Ovary (tissue), 9 donors: ENCODE data around the gene SYPL1. TPM values are rescaled to one million over a fixed set of nuclear protein-coding genes. Genes with fewer than 3 reads are reported as not detected.

Source experiments
- DNase-seq, 5 donors: peaks; one replicate each; pipeline ENCODE4 v3.0.0-alpha.2; 2019 to 2020
- H3K27ac ChIP-seq, 2 donors: fragments of 200-600 bp; one replicate each; pipeline versions ENCODE4 v1.5.1 to v1.8.0; 2019 to 2022
- H3K27me3 ChIP-seq: fragments of 200-600 bp; one replicate; pipeline ENCODE4 v1.8.0; 2022
- H3K36me3 ChIP-seq: fragments of 200-600 bp; sonication (generic); one replicate; pipeline ENCODE4 v1.5.1; 2019
- H3K4me1 ChIP-seq: one replicate; pipeline ENCODE4 v1.8.1; 2013; ENCODE audit warnings: mild to moderate bottlenecking, moderate library complexity; ENCODE audit not compliant: insufficient read depth
- H3K4me3 ChIP-seq: fragments of 200-600 bp; sonication (generic); one replicate; pipeline ENCODE4 v1.5.1; 2017
- H3K9me3 ChIP-seq, 2 donors: fragments of 200-600 bp in 1 of 2; sonication (generic) in 1 of 2; one replicate each; pipeline versions ENCODE4 v1.5.1 to v1.8.1; 2013 to 2019; ENCODE audit warnings: mild to moderate bottlenecking in 1 of 2, moderate library complexity in 1 of 2
- EP300 ChIP-seq: sonication (generic); formaldehyde crosslinking; IDR thresholded peaks from one replicate; pipeline ENCODE4 v1.6.1; 2017; ENCODE audit warnings: antibody characterized with exemption
- POLR2A ChIP-seq: fragments of 450-650 bp; IDR thresholded peaks from one replicate; pipeline ENCODE4 v1.6.1; 2017; ENCODE audit warnings: antibody characterized with exemption, mild to moderate bottlenecking, moderate library complexity
- WGBS, 3 donors: extraction: QIAGEN DNeasy Blood & Tissue Kit in 1 of 3; methylation state at CpG; one replicate each; pipeline versions ENCODE4 v1.1.5 to v1.1.7; 2013 to 2017; 5-methylcytosine and 5-hydroxymethylcytosine counted together
- intact Hi-C, 4 donors: fragments of 100-400 bp; cut with DNase I; formaldehyde crosslinking; loops; one replicate each; pipeline versions ENCODE4 v1.11.0 to v1.15.1; 2022 to 2023
- polyA plus RNA-seq, 2 donors: library from polyadenylated mRNA; stranded (reverse); fragments of 200-250 nt in 1 of 2; fragments of 350-450 nt in 1 of 2; fragmentation: Illumina TruSeq in 1 of 2; extraction: RNeasy Lipid Tissue Mini Kit (QIAGEN cat#74804) in 1 of 2; gene quantifications; one replicate each; pipeline ENCODE4 v1.2.3, GENCODE V29; 2013 to 2014
- total RNA-seq, 7 donors: library from RNA; depleted of rRNA in 2 of 7; stranded (reverse); fragments of >200 nt in 2 of 7; fragmentation: NEBNext Ultra II Directional in 3 of 7; extraction: Animal tissue kit (Norgen Biotek cat#: 25700) in 3 of 7; gene quantifications; one replicate each; pipeline versions ENCODE4 v1.1.0 to v1.2.4, GENCODE V29; 2016 to 2023
- TF ChIP-seq, protein P1 (sequence below), 3 donors: fragments of 450-650 bp in 2 of 3; fragments of 200-600 bp in 1 of 3; IDR thresholded peaks; one replicate each; pipeline versions ENCODE4 v1.5.1 to v1.8.0; 2016 to 2022; ENCODE audit warnings: antibody characterized with exemption in 3 of 3, mild to moderate bottlenecking in 1 of 3
- donor health status: DM: no; HTN: no; CAD: no; lungs with moderate emphysema.
- donor health status: DM: no; HTN: no; CAD: no.
- donor health status: Bipolar disorder and iron deficiency.
- donor health status: DM: yes; HTN: yes; CAD: no.
- donor health status: DM: no; HTN: no; CAD: no.
- donor health status: DM: yes; HTN: yes; CAD: no.

SYPL1 gene
- total and polyA plus RNA-seq, 9 donors = 71.5 to 127 (median 83.5) TPM

DNA sequence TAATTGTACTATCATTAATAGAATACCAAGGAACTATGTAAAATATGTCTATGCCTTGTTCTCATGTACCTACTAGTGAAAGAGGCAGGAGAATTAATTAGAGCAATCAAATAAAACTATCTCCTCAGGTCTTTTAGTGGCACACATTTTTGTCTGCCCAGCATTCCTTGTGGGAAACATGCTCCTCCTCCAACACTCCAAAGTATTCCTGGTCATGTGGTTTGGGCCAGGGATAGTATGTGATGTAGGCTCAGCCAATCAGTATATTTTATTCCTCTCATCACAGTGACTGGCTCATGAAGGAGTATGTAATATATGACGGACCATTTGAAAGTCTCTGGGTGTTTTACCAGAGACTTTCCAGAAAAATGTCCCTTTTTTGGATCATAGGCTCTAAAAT lies 16.7 kb upstream of the SYPL1 start:
- H3K27ac ChIP-seq = no peak overlapping the region
- H3K4me1 ChIP-seq = peaks cover 7% of the 10 kb centered on the region
- intact Hi-C loops = no loop called here
- 79 to 94% (median 91%) methylated on average over 1 of the region's 1 CpG for WGBS, 3 donors
- no peak for DNase-seq
- TF ChIP-seq POLR2A (no peak), EP300 (no peak)
- TF ChIP-seq, protein P1, sequence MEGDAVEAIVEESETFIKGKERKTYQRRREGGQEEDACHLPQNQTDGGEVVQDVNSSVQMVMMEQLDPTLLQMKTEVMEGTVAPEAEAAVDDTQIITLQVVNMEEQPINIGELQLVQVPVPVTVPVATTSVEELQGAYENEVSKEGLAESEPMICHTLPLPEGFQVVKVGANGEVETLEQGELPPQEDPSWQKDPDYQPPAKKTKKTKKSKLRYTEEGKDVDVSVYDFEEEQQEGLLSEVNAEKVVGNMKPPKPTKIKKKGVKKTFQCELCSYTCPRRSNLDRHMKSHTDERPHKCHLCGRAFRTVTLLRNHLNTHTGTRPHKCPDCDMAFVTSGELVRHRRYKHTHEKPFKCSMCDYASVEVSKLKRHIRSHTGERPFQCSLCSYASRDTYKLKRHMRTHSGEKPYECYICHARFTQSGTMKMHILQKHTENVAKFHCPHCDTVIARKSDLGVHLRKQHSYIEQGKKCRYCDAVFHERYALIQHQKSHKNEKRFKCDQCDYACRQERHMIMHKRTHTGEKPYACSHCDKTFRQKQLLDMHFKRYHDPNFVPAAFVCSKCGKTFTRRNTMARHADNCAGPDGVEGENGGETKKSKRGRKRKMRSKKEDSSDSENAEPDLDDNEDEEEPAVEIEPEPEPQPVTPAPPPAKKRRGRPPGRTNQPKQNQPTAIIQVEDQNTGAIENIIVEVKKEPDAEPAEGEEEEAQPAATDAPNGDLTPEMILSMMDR (IDR thresholded peaks at IDR 0.05) = no peak
- H3K27me3 ChIP-seq = no peaks in the 10 kb centered on the region
- H3K9me3 ChIP-seq = no peaks in the 10 kb centered on the region
- H3K4me3 ChIP-seq = no peak overlapping the region
- H3K36me3 ChIP-seq = no peaks in the 10 kb centered on the region

DNA sequence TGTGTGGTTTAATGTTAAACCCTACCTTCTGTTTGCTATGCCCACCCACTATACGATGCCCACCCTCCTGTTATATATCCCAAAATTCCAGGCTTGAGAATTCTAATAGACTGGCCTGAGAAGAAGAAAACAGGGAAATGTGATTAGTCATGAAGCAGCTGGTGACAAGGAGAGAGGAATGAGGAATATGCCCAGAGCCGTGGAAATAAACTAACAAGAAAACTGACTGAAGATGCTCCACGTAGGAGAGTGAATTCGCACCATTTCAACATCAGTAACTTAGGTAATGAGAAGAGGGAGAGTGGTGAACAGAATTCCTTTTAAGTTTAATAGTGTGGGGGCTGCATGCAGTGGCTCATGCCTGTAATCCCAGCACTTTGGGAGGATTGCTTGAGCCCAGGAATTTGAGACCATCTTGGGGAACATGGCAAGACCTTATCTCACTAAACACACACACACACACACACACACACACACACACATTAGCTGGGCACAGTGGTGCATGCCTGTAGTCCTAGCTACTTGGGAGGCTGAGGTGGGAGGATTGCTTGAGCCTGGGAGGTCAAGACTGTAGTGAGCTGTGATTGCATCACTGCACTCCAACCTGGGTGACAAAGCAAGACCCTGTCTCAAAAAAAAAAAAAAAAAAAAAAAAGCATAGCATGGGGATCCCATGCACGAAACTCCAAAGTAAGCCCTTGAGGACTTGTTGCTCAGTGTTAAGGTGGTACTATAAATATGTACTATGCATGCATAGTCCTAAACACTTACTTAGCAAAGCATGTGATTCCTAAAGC lies 16.1 kb upstream of the SYPL1 start:
- TF ChIP-seq, protein P1 (IDR thresholded peaks at IDR 0.05) = no peak
- TF ChIP-seq POLR2A = no peak
- no peak for TF ChIP-seq EP300
- no peaks in the 10 kb centered on the region for H3K36me3 ChIP-seq
- DNase-seq = no peak
- no peaks in the 10 kb centered on the region for H3K27me3 ChIP-seq
- H3K4me1 ChIP-seq = peaks cover 7% of the 10 kb centered on the region
- 41 to 48% (median 44%) methylated on average over 5 of the region's 5 CpGs for WGBS, 3 donors
- no peak overlapping the region for H3K27ac ChIP-seq
- no peaks in the 10 kb centered on the region for H3K9me3 ChIP-seq
- H3K4me3 ChIP-seq = no peak overlapping the region
- intact Hi-C loops = no loop called here

GRCh38 chr7:106126170-106126938 lies 14.2 kb upstream of the SYPL1 start:
- peaks cover 7% of the 10 kb centered on the region for H3K4me1 ChIP-seq
- TF ChIP-seq, protein P1 (IDR thresholded peaks at IDR 0.05) = no peak
- TF ChIP-seq POLR2A (no peak), EP300 (no peak)
- intact Hi-C loops = no loop called here
- H3K27ac ChIP-seq = no peak overlapping the region
- DNase-seq = no peak
- H3K36me3 ChIP-seq = no peaks in the 10 kb centered on the region
- no peaks in the 10 kb centered on the region for H3K27me3 ChIP-seq
- no peak overlapping the region for H3K4me3 ChIP-seq
- 51 to 56% (median 56%) methylated on average over 7 of the region's 7 CpGs for WGBS, 3 donors
- H3K9me3 ChIP-seq = no peaks in the 10 kb centered on the region

DNA sequence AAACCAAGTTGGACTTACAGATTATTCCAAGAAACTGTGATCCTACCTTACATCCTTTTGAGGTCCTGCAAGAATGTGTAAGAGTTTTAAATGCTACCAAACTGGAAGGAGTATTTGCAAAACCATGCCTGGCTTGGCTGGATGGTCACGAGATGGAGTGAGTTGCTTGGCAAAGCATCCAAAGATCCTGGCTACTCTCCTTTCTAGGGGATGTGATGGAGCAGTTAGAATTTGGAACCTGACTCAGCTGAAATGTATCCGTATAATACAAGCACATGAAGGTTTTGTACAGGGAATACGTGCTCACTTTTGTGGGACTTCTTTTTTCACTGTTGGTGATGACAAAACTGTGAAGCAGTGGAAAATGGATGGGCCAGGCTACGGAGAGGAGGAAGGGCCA lies 13.3 kb upstream of the SYPL1 start:
- 34 to 71% (median 58%) methylated on average over 4 of the region's 4 CpGs for WGBS, 3 donors
- no peak overlapping the region for H3K4me3 ChIP-seq
- intact Hi-C loops = no loop called here
- no peak overlapping the region for H3K27ac ChIP-seq
- no peaks in the 10 kb centered on the region for H3K27me3 ChIP-seq
- TF ChIP-seq POLR2A (no peak), EP300 (no peak)
- TF ChIP-seq, protein P1 (IDR thresholded peaks at IDR 0.05) = no peak
- H3K4me1 ChIP-seq = peaks cover 7% of the 10 kb centered on the region
- no peaks in the 10 kb centered on the region for H3K36me3 ChIP-seq
- DNase-seq = peak in 2 of 5 donors; percentile 33 to 34
- no peaks in the 10 kb centered on the region for H3K9me3 ChIP-seq
